GM12801 (cell line): ENCODE measurements around the gene DNMBP.

Experiments used
- TF ChIP-seq, protein P1 (sequence below): IDR thresholded peaks from one replicate; pipeline ENCODE4 v1.5.1; 2011; ENCODE audit warnings: control low read depth; ENCODE audit not compliant: insufficient read length; ENCODE audit errors: extremely low read depth

DNMBP gene

DNA sequence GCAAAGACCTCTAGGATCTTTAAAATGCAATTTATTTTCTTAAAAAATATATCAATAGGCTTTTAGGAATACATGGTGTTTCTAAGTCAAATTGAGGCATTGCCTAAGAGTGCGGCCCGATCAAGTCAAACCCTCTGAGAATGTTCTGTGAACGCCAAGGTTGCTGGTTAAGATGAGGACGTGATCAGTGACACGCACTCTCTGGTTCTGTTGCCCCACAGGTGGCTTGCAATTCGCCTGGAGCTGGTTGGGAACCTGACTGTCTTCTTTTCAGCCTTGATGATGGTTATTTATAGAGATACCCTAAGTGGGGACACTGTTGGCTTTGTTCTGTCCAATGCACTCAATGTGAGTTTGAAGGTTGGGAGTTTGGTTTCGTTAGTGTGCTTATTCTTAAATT is 168.0 kb downstream of the DNMBP start:
- TF ChIP-seq, protein P1, sequence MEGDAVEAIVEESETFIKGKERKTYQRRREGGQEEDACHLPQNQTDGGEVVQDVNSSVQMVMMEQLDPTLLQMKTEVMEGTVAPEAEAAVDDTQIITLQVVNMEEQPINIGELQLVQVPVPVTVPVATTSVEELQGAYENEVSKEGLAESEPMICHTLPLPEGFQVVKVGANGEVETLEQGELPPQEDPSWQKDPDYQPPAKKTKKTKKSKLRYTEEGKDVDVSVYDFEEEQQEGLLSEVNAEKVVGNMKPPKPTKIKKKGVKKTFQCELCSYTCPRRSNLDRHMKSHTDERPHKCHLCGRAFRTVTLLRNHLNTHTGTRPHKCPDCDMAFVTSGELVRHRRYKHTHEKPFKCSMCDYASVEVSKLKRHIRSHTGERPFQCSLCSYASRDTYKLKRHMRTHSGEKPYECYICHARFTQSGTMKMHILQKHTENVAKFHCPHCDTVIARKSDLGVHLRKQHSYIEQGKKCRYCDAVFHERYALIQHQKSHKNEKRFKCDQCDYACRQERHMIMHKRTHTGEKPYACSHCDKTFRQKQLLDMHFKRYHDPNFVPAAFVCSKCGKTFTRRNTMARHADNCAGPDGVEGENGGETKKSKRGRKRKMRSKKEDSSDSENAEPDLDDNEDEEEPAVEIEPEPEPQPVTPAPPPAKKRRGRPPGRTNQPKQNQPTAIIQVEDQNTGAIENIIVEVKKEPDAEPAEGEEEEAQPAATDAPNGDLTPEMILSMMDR = no peak

DNA sequence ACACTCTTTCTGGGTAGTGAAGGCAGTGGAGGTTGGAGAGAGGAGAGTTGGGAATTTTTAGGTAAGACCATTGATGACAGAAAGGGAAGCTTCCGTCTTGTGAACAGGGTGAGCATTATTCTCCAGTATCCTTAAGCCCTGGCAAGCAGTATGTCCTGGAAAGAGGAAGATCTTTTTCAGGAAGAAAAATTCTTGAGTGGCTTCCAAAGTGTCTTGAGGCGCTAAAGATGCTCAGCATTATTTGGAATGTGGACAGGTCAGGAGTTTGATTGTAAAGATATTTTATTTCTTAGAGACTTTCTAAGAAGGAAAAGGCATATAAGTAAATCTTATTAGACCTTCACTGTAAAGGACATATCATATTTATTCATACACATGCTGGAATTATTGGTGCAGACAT is 173.0 kb downstream of the DNMBP start:
- TF ChIP-seq, protein P1 = no peak

GRCh38 chr10:99835947-99836346 is 173.8 kb downstream of the DNMBP start:
- TF ChIP-seq, protein P1 = no peak

DNA sequence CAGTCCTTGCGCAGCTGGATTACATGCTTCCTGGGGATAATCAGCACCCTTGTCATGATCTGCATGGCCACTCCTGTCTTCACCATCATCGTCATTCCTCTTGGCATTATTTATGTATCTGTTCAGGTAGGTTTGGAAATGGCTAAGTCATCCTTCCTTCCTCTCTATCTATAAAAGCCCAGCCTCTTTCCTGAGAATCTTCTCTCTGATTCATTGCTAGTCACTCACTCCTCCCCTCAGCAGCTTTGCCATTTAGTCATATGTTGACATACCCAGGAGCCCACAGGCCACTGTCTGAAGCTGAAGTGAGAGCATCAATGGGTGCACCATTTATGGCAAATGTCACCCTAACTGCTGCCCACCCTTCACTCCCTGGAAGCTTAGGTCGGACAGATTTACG is 175.3 kb downstream of the DNMBP start:
- TF ChIP-seq, protein P1 = no peak

DNA sequence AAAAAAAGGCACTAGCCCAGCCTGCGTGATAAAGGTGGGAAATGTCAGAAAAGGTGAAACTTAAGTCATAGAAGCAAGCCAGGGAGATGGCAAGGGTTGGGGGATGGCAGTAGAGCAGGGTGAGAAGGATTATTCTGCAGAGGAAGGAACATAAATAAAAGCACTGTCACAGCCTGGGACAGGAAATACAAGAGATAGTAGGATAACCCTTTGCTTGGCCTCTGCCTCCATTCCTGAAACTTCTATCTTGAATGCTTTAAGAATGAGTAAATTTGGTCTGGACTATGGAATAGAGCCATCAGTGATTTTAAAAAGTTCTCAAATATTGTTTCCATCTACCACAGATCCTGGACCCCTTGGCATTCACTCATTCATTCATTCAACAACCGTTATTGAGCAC is 177.3 kb downstream of the DNMBP start:
- TF ChIP-seq, protein P1 = no peak

GRCh38 chr10:99828464-99828863 is 181.3 kb downstream of the DNMBP start:
- TF ChIP-seq, protein P1 = no peak

GRCh38 chr10:99827936-99828335 is 181.8 kb downstream of the DNMBP start:
- TF ChIP-seq, protein P1 = no peak
